OCI-LY7 (cell line): ENCODE data around the gene ALG14.
"Not testable (repeated sequence)": the region's sequence is repeated elsewhere in the genome, so short reads cannot be mapped to it uniquely, and the experiment has no call there.

Source experiments
- EZH2phosphoT487 ChIP-seq: fragments of 200-600 bp; sonication (generic); IDR thresholded peaks from 2 replicates; pipeline ENCODE4 v1.6.1; 2018; ENCODE audit warnings: low read depth, borderline replicate concordance, mild to moderate bottlenecking, mixed run types, antibody characterized with exemption, low read length, moderate library complexity, mixed read lengths
- TF ChIP-seq, protein P1 (sequence below): fragments of 200-600 bp; sonication (generic); conservative IDR thresholded peaks from 2 replicates; pipeline ENCODE4 v1.5.1; 2014; ENCODE audit warnings: mild to moderate bottlenecking, antibody characterized with exemption, low read length, moderate library complexity, mixed read lengths

DNA sequence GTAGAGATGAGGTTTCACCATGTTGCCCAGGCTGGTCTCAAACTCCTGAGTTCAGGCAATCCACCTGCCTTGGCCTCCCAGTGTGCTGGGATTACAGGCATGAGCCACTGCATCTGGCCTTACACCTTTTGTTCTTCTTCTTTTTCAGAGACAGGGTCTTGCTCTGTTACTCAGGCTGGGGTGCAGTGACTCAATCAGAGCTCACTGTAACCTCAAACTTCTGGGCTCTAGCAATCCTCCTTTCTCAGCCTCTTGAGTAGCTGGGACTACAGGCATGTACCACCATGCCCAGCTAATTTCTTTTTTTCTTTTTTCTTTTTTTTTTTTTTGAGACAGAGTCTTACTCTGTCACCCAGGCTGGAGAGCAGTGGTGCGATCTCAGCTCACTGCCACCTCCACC lies 131.3 kb downstream of the ALG14 start:
- TF ChIP-seq, protein P1, sequence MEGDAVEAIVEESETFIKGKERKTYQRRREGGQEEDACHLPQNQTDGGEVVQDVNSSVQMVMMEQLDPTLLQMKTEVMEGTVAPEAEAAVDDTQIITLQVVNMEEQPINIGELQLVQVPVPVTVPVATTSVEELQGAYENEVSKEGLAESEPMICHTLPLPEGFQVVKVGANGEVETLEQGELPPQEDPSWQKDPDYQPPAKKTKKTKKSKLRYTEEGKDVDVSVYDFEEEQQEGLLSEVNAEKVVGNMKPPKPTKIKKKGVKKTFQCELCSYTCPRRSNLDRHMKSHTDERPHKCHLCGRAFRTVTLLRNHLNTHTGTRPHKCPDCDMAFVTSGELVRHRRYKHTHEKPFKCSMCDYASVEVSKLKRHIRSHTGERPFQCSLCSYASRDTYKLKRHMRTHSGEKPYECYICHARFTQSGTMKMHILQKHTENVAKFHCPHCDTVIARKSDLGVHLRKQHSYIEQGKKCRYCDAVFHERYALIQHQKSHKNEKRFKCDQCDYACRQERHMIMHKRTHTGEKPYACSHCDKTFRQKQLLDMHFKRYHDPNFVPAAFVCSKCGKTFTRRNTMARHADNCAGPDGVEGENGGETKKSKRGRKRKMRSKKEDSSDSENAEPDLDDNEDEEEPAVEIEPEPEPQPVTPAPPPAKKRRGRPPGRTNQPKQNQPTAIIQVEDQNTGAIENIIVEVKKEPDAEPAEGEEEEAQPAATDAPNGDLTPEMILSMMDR = not testable (repeated sequence)
- not testable (repeated sequence) for TF ChIP-seq EZH2phosphoT487
